Measurements from ENCODE around the gene KIRREL1.

The KIRREL1 gene

GRCh38 chr1:158037008-158037865 is 43.8 kb downstream of the KIRREL1 start:
- peak overlapping the region; percentile 40 for H3K14ac ChIP-seq (ENCODE audit: low read length)
- DNase-seq, result no peak
- peak overlapping the region; percentile 77 for H3K27ac ChIP-seq (ENCODE audit: low read depth, low read length)
- H3K36me3 ChIP-seq (ENCODE audit: control insufficient read depth in 1 of 2, insufficient read depth in 2 of 2, low read length in 2 of 2), result peaks cover 0 to 3% of the 10 kb centered on the region in 2 experiments
- H4K8ac ChIP-seq (ENCODE audit: low read depth, low read length), result peak overlapping the region; percentile 13
- no peak overlapping the region for H4K12ac ChIP-seq (ENCODE audit: low read depth, low read length)
- peak overlapping the region; percentile 79 for H4K91ac ChIP-seq (ENCODE audit: low read depth, low read length)
- peak overlapping the region; percentile 79 for H2BK120ac ChIP-seq (ENCODE audit: insufficient read depth, low read length, poor library complexity)
- no peak overlapping the region for H3K9ac ChIP-seq (ENCODE audit: low read length)
- H2AK5ac ChIP-seq (ENCODE audit: low read length), result no peak overlapping the region
- peak overlapping the region; percentile 7 for H3K4me2 ChIP-seq (ENCODE audit: low read length)
- no peaks in the 10 kb centered on the region for H3K9me3 ChIP-seq (ENCODE audit: insufficient read depth, low read depth, low read length)
- peak overlapping the region; percentile 83 for H2BK5ac ChIP-seq (ENCODE audit: low read depth, low read length, poor library complexity)
- no peaks in the 10 kb centered on the region for H3K27me3 ChIP-seq (ENCODE audit: insufficient read depth, low read length)
- H2AFZ ChIP-seq (ENCODE audit: insufficient read depth, low read length, poor library complexity), result no peak overlapping the region
- peak overlapping the region; percentile 83 for H3K18ac ChIP-seq (ENCODE audit: low read length)
- H3K23ac ChIP-seq (ENCODE audit: low read length), result no peak overlapping the region
- no peak overlapping the region for H3K4me3 ChIP-seq (ENCODE audit: low read depth, low read length)
- H3K79me2 ChIP-seq (ENCODE audit: control insufficient read depth, insufficient read depth, low read length, poor library complexity), result peaks cover 6% of the 10 kb centered on the region
- no CpG with 5 or more reads among the region's 17 CpGs for WGBS (ENCODE audit: extremely low coverage, insufficient coverage, insufficient read length)
- H3K79me1 ChIP-seq (ENCODE audit: low read length), result peaks cover 10% of the 10 kb centered on the region
- H3K4ac ChIP-seq (ENCODE audit: low read depth, low read length), result peak overlapping the region; percentile 50
- peak overlapping the region; percentile 64 for H2BK12ac ChIP-seq (ENCODE audit: low read length)
- peaks cover 20 to 22% of the 10 kb centered on the region in 2 experiments for H3K4me1 ChIP-seq (ENCODE audit: control insufficient read depth in 1 of 2, insufficient read depth in 2 of 2, low read length in 2 of 2)

GRCh38 chr1:158037866-158038359 is 44.5 kb downstream of the KIRREL1 start:
- H3K4me1 ChIP-seq (ENCODE audit: control insufficient read depth in 1 of 2, insufficient read depth in 2 of 2, low read length in 2 of 2), result peaks cover 19 to 21% of the 10 kb centered on the region in 2 experiments
- no CpG with 5 or more reads among the region's 9 CpGs for WGBS (ENCODE audit: extremely low coverage, insufficient coverage, insufficient read length)
- no peaks in the 10 kb centered on the region for H3K27me3 ChIP-seq (ENCODE audit: insufficient read depth, low read length)
- peak overlapping the region; percentile 81 for H4K8ac ChIP-seq (ENCODE audit: low read depth, low read length)
- peak overlapping the region; percentile 7 for H3K4me2 ChIP-seq (ENCODE audit: low read length)
- peak overlapping the region; percentile 77 for H3K27ac ChIP-seq (ENCODE audit: low read depth, low read length)
- no peak overlapping the region for H3K23ac ChIP-seq (ENCODE audit: low read length)
- H2BK120ac ChIP-seq (ENCODE audit: insufficient read depth, low read length, poor library complexity), result peak overlapping the region; percentile 79
- H3K79me1 ChIP-seq (ENCODE audit: low read length), result peaks cover 10% of the 10 kb centered on the region
- no peak overlapping the region for H3K4me3 ChIP-seq (ENCODE audit: low read depth, low read length)
- peak overlapping the region; percentile 83 for H2BK5ac ChIP-seq (ENCODE audit: low read depth, low read length, poor library complexity)
- H3K14ac ChIP-seq (ENCODE audit: low read length), result peak overlapping the region; percentile 73
- H3K9me3 ChIP-seq (ENCODE audit: insufficient read depth, low read depth, low read length), result no peaks in the 10 kb centered on the region
- H3K79me2 ChIP-seq (ENCODE audit: control insufficient read depth, insufficient read depth, low read length, poor library complexity), result peaks cover 6% of the 10 kb centered on the region
- DNase-seq, result no peak
- H2AFZ ChIP-seq (ENCODE audit: insufficient read depth, low read length, poor library complexity), result peak overlapping the region; percentile 81
- no peak overlapping the region for H3K9ac ChIP-seq (ENCODE audit: low read length)
- peak overlapping the region; percentile 37 for H3K4ac ChIP-seq (ENCODE audit: low read depth, low read length)
- H2AK5ac ChIP-seq (ENCODE audit: low read length), result peak overlapping the region; percentile 90
- H4K12ac ChIP-seq (ENCODE audit: low read depth, low read length), result no peak overlapping the region
- H2BK12ac ChIP-seq (ENCODE audit: low read length), result peak overlapping the region; percentile 95
- H3K18ac ChIP-seq (ENCODE audit: low read length), result peak overlapping the region; percentile 83
- peak overlapping the region; percentile 79 for H4K91ac ChIP-seq (ENCODE audit: low read depth, low read length)
- peaks cover 0 to 3% of the 10 kb centered on the region in 2 experiments for H3K36me3 ChIP-seq (ENCODE audit: control insufficient read depth in 1 of 2, insufficient read depth in 2 of 2, low read length in 2 of 2)

- Histone ChIP-seq H3K79me2 (ENCODE audit: control insufficient read depth, insufficient read depth, low read length, poor library complexity) (peaks cover 6% of the 10 kb centered on the region), H2BK120ac (ENCODE audit: insufficient read depth, low read length, poor library complexity) (no peak overlapping the region), H4K8ac (ENCODE audit: low read depth, low read length) (no peak overlapping the region), H2BK5ac (ENCODE audit: low read depth, low read length, poor library complexity) (no peak overlapping the region), H2BK12ac (ENCODE audit: low read length) (peak overlapping the region; percentile 55), H3K79me1 (ENCODE audit: low read length) (peaks cover 10% of the 10 kb centered on the region), H2AFZ (ENCODE audit: insufficient read depth, low read length, poor library complexity) (no peak overlapping the region), H3K4me2 (ENCODE audit: low read length) (no peak overlapping the region), H3K36me3 (ENCODE audit: control insufficient read depth in 1 of 2, insufficient read depth in 2 of 2, low read length in 2 of 2) (no peaks in the 10 kb centered on the region), H3K4me3 (ENCODE audit: low read depth, low read length) (no peak overlapping the region), H2AK5ac (ENCODE audit: low read length) (no peak overlapping the region), H4K91ac (ENCODE audit: low read depth, low read length) (peak overlapping the region; percentile 50), H3K27me3 (ENCODE audit: insufficient read depth, low read length) (no peaks in the 10 kb centered on the region), H3K27ac (ENCODE audit: low read depth, low read length) (no peak overlapping the region), H3K18ac (ENCODE audit: low read length) (peak overlapping the region; percentile 51), H3K23ac (ENCODE audit: low read length) (no peak overlapping the region), H3K9me3 (ENCODE audit: insufficient read depth, low read depth, low read length) (no peaks in the 10 kb centered on the region), H3K9ac (ENCODE audit: low read length) (no peak overlapping the region), H3K4me1 (ENCODE audit: control insufficient read depth in 1 of 2, insufficient read depth in 2 of 2, low read length in 2 of 2) (peaks cover 26 to 29% of the 10 kb centered on the region in 2 experiments), H3K4ac (ENCODE audit: low read depth, low read length) (peak overlapping the region; percentile 25), H4K12ac (ENCODE audit: low read depth, low read length) (no peak overlapping the region), H3K14ac (ENCODE audit: low read length) (no peak overlapping the region)
- DNase-seq, result no peak
- WGBS (ENCODE audit: extremely low coverage, insufficient coverage, insufficient read length), result no CpG with 5 or more reads among the region's 8 CpGs
These were observed 45.3 kb downstream of the KIRREL1 start for GRCh38 chr1:158038793-158039192.

- Histone ChIP-seq H3K4me2 (ENCODE audit: low read length) (no peak overlapping the region), H3K27ac (ENCODE audit: low read depth, low read length) (no peak overlapping the region), H3K14ac (ENCODE audit: low read length) (no peak overlapping the region), H3K9ac (ENCODE audit: low read length) (no peak overlapping the region), H3K36me3 (ENCODE audit: control insufficient read depth in 1 of 2, insufficient read depth in 2 of 2, low read length in 2 of 2) (peaks cover 0 to 2% of the 10 kb centered on the region in 2 experiments), H3K23ac (ENCODE audit: low read length) (no peak overlapping the region), H3K4me3 (ENCODE audit: low read depth, low read length) (no peak overlapping the region), H3K79me2 (ENCODE audit: control insufficient read depth, insufficient read depth, low read length, poor library complexity) (peaks cover 6% of the 10 kb centered on the region), H3K9me3 (ENCODE audit: insufficient read depth, low read depth, low read length) (no peaks in the 10 kb centered on the region), H3K4ac (ENCODE audit: low read depth, low read length) (no peak overlapping the region), H2AFZ (ENCODE audit: insufficient read depth, low read length, poor library complexity) (no peak overlapping the region), H3K27me3 (ENCODE audit: insufficient read depth, low read length) (no peaks in the 10 kb centered on the region), H3K4me1 (ENCODE audit: control insufficient read depth in 1 of 2, insufficient read depth in 2 of 2, low read length in 2 of 2) (peaks cover 26 to 29% of the 10 kb centered on the region in 2 experiments), H4K12ac (ENCODE audit: low read depth, low read length) (no peak overlapping the region), H2BK120ac (ENCODE audit: insufficient read depth, low read length, poor library complexity) (no peak overlapping the region), H4K8ac (ENCODE audit: low read depth, low read length) (no peak overlapping the region), H3K18ac (ENCODE audit: low read length) (peak overlapping the region; percentile 15), H3K79me1 (ENCODE audit: low read length) (peaks cover 10% of the 10 kb centered on the region), H2BK12ac (ENCODE audit: low read length) (no peak overlapping the region), H2BK5ac (ENCODE audit: low read depth, low read length, poor library complexity) (no peak overlapping the region), H2AK5ac (ENCODE audit: low read length) (no peak overlapping the region), H4K91ac (ENCODE audit: low read depth, low read length) (peak overlapping the region; percentile 1)
- no peak for DNase-seq
- WGBS (ENCODE audit: extremely low coverage, insufficient coverage, insufficient read length), result no CpG with 5 or more reads among the region's 5 CpGs
These were observed 45.9 kb downstream of the KIRREL1 start for GRCh38 chr1:158039380-158039779.
